ENCODE measurements around the gene SDK1.

Gene SDK1

DNA sequence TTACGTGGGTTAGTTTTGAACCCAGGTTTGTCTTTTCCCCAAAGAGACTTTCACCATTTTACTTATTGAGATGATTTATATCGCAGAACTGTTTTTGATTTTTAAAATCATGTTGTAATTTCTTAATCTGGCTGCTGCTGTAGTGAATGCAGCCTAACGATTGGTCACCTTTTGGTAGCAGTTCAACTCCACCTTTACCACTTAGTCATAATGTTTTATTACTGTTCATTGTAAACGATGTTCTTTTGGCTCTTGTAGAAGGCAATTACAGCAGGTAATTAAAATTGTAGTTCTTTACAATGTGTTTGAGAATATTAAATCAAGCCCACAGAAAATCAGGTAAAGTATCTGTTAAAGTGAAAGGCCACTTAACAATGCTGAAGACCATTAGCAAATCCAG lies 531.1 kb downstream of the SDK1 start:
- DNase-seq, result no peak

DNA sequence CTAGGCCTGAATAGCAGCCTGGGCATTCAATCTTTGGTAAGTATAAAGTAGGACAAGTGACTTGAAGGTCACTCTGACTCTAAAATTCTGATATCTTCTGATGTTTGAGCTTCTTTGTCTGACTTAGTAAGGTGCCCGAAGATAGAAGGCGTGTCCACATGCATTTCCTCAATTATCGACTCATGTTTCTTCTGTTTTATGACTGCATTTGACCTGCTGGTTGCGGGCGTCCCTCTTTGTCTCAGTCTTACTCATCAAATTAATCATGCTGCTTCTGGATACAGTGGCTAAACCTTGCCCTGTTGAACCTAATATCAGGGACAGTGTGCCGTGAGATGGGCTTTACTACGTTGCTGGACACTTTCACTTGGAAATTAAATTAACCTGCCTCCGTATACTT lies 534.1 kb downstream of the SDK1 start:
- no peak for DNase-seq

- DNase-seq, result no peak
These were observed 535.8 kb downstream of the SDK1 start for GRCh38 chr7:3836855-3837254.

DNA sequence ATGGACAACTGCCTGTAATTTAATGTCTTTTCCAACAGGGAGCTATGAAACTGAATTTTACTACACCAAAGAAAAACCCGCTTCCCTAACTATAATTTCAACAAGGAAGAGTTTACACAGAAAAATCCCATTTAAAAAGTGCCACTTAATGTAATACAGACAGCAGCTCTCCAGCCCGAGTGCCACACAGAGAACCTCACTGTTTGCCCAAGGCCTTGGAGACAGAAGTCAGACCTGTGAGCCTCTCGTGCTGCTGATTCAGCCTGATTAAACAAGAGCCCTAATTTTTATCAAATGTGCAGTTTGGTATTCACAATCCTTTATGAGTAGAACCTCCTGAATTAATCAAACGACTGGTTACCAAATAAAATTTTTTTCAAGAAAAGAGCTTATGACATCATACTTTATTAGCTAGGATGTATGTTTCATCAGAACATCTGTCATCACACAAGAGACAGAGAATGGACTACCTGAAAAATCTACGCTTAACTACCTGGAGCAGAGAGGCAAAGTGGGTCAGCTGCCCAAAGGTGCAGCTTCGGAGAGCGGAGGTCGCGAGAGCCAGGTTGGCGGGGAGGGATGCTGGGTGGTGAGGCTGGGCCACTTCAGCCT lies 543.6 kb downstream of the SDK1 start:
- no peak for DNase-seq

GRCh38 chr7:3846738-3847137 lies 545.7 kb downstream of the SDK1 start:
- no peak for DNase-seq

DNA sequence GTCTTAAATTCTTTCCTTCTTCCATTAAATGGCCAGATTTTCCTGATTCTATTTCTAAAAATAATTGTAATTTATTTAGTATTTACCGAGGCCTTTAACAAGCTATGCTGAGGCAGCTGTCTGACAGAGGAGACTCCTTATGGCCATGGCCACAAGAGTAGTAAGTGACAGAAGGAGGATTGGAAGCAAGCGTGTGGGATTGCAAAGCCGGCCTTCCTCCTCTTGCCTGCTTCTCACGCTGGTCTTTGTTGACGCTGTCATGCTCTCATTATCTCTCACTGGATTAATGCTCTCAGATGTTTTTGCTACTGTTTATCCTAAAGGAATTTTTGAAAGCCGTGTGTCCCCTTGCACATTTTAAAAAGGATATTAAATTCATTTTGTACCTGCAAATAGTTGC lies 546.3 kb downstream of the SDK1 start:
- DNase-seq, result no peak

- no peak for DNase-seq
These were observed 558.4 kb downstream of the SDK1 start for GRCh38 chr7:3859431-3859830.

- DNase-seq, result no peak
These were observed 559.9 kb downstream of the SDK1 start for GRCh38 chr7:3860932-3861331.

DNA sequence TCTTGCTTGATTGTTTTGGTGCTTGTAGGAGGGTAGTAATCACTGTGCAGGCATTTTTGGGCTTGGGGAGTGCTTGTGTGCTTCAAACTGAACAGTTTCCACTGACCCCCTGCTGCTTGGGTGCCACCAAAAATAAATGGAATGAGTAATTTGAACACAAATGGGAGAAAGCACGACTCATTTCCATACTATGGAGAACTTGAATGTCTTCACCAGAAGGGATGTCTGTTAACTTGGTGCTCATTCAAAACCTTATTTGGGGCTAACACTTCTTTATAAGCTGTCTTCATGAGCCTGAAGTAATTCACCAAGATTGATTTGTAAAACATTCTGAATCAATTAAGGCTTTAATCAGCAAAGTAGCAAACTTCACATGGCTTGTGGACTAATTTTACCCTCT lies 560.3 kb downstream of the SDK1 start:
- DNase-seq, result no peak

DNA sequence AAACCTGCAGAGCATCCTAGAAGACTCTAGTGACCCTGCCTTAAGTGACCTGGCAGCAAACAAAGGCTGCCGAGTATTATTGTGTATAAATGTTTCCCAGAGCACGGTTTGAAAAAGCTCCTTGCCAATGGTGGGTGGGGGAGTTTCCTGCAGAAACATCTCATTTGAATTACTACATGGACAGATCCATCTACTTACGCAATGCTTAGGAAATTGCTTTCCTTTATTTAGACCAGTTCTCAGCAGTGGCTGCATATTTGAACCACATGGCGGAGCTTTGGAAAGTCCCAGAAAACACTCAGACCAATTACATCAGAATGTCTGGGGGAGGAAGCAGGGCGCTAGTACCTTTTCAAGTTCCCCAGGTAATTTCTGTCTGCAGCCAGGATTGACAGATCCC lies 560.9 kb downstream of the SDK1 start:
- no peak for DNase-seq

DNA sequence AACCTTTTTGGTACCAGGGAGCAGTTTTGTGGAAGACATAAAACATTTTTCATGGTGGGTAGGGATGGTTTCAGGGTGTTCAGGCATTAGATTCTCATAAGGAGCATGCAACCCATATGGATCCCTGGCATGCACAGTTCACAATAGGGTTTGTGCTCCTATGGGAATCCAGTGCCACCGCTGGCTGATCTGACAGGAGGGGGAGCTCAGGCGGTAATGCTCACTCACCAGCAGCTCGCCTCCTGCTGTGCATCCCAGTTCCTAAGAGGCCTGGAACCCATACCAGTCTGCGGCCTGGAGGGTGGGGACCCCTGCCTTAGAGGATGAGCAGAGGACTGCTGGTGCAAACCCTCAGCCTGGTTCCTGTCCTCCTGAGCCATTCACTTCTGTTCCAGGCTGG lies 561.7 kb downstream of the SDK1 start:
- DNase-seq, result no peak

DNA sequence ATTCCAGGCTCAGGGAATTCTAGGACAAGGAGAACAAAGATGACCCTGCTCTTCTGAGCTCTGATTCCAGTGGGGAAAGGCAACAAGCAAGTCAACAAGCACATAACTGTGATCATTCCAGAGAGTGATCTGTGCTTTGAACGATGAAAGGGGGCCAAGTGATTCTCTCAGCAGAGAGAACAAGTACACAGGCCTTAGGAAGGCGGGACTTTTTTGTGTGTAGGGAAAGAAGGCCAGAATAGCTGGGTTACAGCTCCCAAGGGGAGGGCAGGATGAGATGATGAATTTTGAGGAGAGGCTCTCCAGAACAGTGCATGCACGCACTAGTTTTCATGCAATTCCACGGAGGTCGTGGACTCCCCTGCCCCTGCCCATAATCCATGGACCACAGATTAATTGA lies 565.2 kb downstream of the SDK1 start:
- DNase-seq, result no peak

DNA sequence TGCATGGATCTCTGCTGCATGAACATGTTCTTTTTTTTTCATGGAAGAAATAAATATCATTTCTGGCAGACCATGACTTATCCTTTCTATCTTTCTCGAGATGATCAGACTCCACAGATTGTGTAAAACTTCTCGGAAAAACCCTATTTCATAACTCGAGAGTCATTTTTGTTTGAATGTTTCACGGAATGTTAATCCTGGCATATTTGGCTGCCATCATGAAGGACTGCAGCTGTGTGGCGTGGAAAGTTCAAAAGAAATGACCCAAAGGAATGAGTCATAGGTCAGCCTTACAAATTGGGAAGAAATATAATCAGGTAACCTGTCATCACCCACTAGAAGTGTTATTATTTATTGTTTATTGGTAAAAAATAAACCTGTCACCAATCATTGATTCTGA lies 566.8 kb downstream of the SDK1 start:
- no peak for DNase-seq

DNA sequence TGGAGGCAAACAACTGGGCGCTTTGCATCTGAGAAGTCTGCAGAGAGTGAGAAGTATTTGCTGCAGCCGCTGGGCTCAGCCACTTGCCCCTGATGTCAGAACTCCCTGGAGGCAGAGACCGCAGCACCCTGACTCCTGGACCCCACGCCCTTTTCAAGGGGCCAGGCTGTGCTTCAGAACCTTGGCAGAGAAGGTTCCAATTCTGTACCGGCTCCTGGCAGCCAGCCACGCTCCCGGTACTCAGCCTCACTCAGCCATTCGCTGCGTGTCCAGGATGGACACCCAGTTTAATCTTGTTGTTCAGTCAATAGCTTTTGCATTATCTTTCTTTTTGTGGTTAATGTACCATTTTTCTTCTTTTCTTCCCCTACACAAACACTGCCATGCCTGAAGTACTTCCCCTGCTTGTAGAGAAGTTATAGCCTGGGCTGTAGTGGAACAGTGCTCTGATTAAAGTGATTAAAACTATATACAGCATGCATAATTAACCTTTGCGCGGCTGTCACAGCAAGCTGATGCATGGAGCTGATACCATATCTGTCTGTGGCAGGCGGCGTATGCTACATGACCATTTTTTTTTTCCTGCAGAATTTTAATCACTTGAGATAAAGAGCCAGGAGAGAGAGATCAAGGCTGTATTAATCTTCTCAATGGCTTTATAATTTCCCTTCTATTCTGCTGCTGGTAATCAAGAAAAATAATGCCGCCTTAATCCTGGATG lies 578.5 kb downstream of the SDK1 start:
- peak; percentile 81 for DNase-seq

DNA sequence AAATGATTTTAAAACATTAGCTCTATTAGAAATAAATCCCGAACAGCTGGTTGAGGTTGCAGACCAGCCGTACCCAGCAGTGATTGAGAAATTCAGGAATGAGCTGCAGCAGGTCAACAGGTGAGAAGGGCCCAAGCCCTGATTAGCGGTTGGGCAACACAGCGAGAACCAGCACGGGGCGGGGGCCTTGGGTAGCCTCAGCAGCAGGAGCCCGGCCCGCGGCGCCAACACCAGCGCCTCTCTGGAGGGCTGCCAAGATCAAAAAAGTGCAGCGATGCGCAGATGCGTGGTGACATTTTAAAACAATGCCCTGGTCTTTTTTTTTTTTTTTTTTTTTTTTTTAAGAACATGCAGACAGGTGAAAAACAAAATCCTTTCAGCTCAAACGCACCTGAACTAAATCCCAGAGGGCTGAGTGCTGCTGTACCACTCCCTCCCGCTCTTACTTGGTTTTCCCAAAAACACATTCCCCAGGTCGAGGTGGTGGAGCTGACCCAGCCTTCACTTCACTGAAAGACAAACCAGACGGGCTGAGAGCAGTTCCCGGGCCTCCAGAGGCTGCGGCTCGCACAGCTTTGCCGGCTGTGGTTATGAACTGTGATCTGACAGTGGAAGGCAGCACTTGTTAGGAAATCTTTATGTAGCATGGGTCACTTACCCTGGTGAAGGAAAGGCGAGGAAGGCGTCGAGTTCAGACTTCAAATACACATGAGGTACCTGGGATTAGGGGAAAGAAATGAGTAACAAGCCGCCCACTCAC lies 579.4 kb downstream of the SDK1 start:
- peak; percentile 63 for DNase-seq

DNA sequence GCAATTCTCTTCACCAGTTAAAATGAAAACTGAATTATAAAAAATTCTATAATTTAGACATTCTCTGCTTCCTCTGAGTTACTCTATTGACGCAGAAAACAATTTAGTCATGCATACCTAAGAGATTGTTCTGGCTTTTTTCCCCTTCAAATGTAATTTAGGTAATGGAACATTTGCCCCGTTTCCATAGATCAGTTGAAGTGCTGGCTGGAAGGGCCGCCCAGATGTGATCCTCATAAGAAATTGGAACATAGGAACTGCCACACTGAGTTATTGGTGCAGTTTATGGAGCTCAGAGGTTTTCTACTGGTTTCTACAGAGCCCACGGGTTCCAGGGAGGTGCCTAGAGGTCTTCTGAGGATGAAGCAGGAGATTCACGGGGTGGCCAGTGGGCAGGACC lies 581.7 kb downstream of the SDK1 start:
- no peak for DNase-seq

DNA sequence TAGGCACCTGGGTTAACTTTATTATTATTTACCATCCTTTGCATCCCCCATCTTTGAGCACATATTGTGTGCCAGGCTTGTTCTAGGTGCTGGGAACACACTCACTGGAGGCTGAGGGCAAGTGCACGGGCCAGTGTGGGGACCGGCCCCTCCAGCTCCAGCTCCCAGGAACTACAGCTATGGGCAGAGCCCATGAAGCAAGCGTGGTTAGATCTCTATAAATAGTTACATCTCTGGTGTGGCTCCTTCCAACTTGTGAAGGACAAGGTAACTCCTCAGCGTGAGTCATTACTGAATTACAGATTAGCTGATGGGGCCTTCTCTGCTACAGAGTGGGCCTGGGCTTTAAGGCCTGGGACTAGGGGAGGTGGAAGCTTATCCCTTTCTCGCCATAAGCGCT lies 583.5 kb downstream of the SDK1 start:
- no peak for DNase-seq

GRCh38 chr7:3887096-3887690 lies 586.1 kb downstream of the SDK1 start:
- DNase-seq, result no peak

DNA sequence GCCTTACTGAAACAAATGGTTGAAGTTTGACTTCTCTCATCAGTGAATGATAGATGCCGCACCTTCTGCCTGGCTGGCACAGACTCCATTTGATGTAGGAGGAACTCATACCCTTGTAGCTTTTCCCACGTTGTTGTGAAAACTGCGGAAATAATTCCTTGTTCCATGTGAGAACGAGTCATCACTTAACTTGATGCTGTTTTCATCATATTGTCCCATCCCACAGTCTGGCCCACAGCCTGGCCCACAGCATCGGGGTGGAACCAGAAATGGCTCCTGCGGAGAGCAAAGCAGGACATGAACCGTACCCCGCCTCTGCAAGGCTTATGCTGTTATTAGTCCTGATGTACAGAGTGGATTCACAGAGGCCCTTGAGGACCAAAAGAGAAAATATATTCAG lies 587.0 kb downstream of the SDK1 start:
- no peak for DNase-seq

DNA sequence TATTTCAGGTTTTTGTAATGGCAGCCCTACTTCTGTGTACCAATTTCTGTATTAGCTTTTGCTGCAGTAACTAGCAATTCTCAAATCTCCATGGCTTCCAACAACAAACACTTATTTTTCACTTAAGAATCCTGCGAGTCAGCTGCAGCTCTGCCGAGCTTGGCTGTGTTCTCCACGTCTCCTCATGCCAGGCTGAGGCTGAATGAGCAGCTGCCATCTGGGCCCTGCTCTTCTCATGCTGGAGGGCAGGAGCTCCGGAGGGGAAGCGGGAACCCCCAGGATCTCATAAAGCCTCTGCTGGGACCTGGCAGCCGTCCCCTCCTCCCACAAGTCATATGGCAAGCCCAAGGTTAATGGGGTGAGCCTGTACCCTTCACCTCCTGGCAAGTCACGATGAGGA lies 591.1 kb downstream of the SDK1 start:
- no peak for DNase-seq

DNA sequence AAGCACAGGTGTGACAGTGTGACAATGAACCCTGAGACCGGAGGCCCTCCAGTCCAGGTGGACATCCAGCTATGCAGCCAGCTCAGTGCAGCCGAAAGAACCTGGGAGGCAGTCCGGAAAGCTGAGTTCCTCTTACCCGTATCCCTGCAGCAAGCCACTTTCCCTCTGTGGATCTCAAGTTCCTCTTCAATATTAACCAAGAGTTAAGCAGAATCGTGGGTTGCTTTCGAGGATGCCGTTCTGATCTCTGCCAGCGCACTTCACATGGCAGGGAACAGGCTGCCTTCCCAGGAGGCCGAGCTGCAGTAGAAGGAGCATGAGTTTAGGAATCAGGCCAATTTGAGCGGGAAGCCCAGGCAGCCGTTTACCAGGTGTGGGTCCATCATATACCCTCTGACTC lies 591.6 kb downstream of the SDK1 start:
- DNase-seq, result no peak

GRCh38 chr7:3893151-3893788 lies 592.2 kb downstream of the SDK1 start:
- no peak for DNase-seq

DNA sequence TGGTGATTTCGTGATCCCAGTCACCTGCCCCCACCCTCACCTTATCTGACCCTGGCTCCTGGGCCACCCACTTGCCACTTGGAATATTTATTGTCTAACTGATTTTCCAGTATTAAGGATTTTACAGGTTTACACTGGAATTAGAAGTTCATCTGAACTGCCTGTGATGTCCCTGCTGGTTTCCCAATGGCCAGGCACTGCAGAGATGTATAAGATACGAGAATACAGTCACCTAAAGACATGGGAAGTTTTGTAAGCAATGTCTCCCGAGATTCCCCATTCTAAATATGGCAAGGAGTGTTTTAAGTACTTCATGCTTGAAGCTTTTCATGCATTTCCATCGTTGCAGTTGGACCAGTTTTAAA lies 592.7 kb downstream of the SDK1 start:
- no peak for DNase-seq

Data from NCI-H1092 treated with DMSO at 0.1 percent for 48 hours (cell line).